Measurements from ENCODE around the gene RSAD2.

The RSAD2 gene

DNA sequence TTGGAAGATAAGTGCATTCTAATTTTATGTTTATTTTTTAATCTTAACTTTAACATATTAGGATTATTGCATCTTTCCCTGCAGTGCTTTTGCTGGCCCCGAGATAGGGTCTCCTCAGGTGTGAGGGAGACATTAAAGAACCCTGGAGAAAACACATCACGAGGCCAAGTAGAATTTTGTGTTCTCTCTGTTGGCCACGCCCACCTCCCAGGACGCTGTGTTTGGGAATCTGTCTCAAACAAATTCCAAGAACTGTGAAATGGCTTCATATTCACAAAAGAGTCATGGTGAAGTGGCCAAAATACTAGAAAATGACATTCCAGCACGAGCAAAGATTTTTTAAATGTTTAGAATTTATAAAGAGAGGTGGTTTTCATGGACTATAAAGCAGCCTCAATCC, 67.0 kb downstream of the RSAD2 start:
- no peak for TF ChIP-seq CTCF (IDR thresholded peaks at IDR 0.05)

GRCh38 chr2:6945087-6945813, 67.7 kb downstream of the RSAD2 start:
- no peak for TF ChIP-seq CTCF (IDR thresholded peaks at IDR 0.05)

- TF ChIP-seq CTCF (IDR thresholded peaks at IDR 0.05), result no peak
Measured at GRCh38 chr2:6945821-6946220, 68.2 kb downstream of the RSAD2 start.

DNA sequence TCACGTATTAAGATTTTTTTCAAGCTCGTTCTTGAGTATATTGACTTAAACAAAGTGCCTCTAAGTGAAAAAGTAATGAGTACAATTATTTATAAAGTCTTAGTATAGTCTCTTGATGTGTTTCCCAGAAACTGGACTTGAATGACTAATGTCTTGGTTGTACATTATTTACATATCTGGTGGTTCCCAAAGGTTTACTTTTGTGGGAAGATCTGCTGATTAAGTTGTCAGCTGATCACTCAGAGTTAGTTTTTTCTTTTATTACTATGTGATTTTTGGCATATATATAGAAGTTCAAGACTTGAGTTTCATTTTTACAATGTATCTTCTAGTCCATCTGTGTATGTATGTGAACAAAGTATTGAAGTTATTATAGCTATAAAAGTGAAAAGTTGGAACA, 69.1 kb downstream of the RSAD2 start:
- no peak for TF ChIP-seq CTCF (IDR thresholded peaks at IDR 0.05)
